H1 (cell line): ENCODE measurements around the gene FRAT2. TPM values are rescaled to one million over a fixed set of nuclear protein-coding genes. Genes with fewer than 3 reads are reported as not detected.

Experiments
- ATF3 ChIP-seq: IDR thresholded peaks from 2 replicates; pipeline ENCODE4 v1.6.1; 2011; ENCODE audit warnings: low read depth, mild to moderate bottlenecking, low read length; ENCODE audit not compliant: insufficient read depth
- RNF2 ChIP-seq: fragments of 200-900, 300-1000 bp; sonication (generic); IDR thresholded peaks from 2 replicates; pipeline ENCODE4 v1.7.1; 2016; ENCODE audit warnings: borderline replicate concordance, low read depth, mild to moderate bottlenecking, antibody characterized with exemption, low read length; ENCODE audit not compliant: poor library complexity, severe bottlenecking; ENCODE audit errors: missing control alignments
- TBP ChIP-seq: IDR thresholded peaks from 2 replicates; pipeline ENCODE4 v1.6.1; 2011; ENCODE audit warnings: low read depth, low read length, improper control_type of control experiment
- TCF12 ChIP-seq: IDR thresholded peaks from 2 replicates; pipeline ENCODE4 v1.6.1; 2011; ENCODE audit warnings: low read depth, mild to moderate bottlenecking, low read length
- polyA plus RNA-seq, 7 experiments: library from polyadenylated mRNA; depleted of rRNA in 3 of 7; stranded (reverse) in 5 of 7; unstranded in 2 of 7; fragments of >200 nt in 5 of 7; fragments of 200-250 nt in 2 of 7; gene quantifications; 1 replicate in 5 of 7; 2 replicates in 1 of 7; 4 replicates in 1 of 7; pipeline versions ENCODE4 v1.2.1 to v1.2.3, GENCODE V29; 2011 to 2013; ENCODE audit warnings: missing spikeins in 2 of 7, mixed read lengths in 2 of 7
- total RNA-seq: library from RNA; stranded (reverse); fragmentation: NEBNext Ultra II Directional; extraction: Animal tissue kit (Norgen Biotek cat#: 25700); gene quantifications from 2 replicates; pipeline ENCODE4 v1.2.1, GENCODE V29; 2021

The FRAT2 gene
- total and polyA plus RNA-seq, 2 of the 8 experiments (the other 6 are each of a cell fraction or from before 2014, with no cell fraction given): 47.4 to 83.0 TPM

- no peak for TF ChIP-seq ATF3
- no peak for TF ChIP-seq TBP
- TF ChIP-seq RNF2: no peak
- TF ChIP-seq TCF12: 0 out of 2 replicates have a peak, but pooled peaks have one; percentile 49
These were observed 13.3 kb downstream of the FRAT2 start (continued) for GRCh38 chr10:97321032-97321803.
